Ovary (tissue), 1 donor: ENCODE measurements around the gene UBE2QL1.

ENCODE experiments used
- EP300 ChIP-seq: sonication (generic); formaldehyde crosslinking; IDR thresholded peaks from one replicate; pipeline ENCODE4 v1.6.1; 2017; ENCODE audit warnings: antibody characterized with exemption
- POLR2A ChIP-seq: fragments of 450-650 bp; IDR thresholded peaks from one replicate; pipeline ENCODE4 v1.6.1; 2017; ENCODE audit warnings: antibody characterized with exemption, mild to moderate bottlenecking, moderate library complexity

GRCh38 chr5:6465831-6466790 is 17.5 kb downstream of the UBE2QL1 start:
- no peak for TF ChIP-seq POLR2A
- no peak for TF ChIP-seq EP300
